CD4-positive, alpha-beta T cell treated with Interleukin-15 for 1 hour (primary cell): Measurements from ENCODE around the gene NAGPA.
"Not testable (repeated sequence)": the region's sequence is repeated elsewhere in the genome, so short reads cannot be mapped to it uniquely, and the experiment has no call there.

Experiments used
- DNase-seq: peaks from one replicate; pipeline ENCODE4 v3.0.0-alpha.2; 2020

NAGPA gene, protein sequence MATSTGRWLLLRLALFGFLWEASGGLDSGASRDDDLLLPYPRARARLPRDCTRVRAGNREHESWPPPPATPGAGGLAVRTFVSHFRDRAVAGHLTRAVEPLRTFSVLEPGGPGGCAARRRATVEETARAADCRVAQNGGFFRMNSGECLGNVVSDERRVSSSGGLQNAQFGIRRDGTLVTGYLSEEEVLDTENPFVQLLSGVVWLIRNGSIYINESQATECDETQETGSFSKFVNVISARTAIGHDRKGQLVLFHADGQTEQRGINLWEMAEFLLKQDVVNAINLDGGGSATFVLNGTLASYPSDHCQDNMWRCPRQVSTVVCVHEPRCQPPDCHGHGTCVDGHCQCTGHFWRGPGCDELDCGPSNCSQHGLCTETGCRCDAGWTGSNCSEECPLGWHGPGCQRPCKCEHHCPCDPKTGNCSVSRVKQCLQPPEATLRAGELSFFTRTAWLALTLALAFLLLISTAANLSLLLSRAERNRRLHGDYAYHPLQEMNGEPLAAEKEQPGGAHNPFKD

DNA sequence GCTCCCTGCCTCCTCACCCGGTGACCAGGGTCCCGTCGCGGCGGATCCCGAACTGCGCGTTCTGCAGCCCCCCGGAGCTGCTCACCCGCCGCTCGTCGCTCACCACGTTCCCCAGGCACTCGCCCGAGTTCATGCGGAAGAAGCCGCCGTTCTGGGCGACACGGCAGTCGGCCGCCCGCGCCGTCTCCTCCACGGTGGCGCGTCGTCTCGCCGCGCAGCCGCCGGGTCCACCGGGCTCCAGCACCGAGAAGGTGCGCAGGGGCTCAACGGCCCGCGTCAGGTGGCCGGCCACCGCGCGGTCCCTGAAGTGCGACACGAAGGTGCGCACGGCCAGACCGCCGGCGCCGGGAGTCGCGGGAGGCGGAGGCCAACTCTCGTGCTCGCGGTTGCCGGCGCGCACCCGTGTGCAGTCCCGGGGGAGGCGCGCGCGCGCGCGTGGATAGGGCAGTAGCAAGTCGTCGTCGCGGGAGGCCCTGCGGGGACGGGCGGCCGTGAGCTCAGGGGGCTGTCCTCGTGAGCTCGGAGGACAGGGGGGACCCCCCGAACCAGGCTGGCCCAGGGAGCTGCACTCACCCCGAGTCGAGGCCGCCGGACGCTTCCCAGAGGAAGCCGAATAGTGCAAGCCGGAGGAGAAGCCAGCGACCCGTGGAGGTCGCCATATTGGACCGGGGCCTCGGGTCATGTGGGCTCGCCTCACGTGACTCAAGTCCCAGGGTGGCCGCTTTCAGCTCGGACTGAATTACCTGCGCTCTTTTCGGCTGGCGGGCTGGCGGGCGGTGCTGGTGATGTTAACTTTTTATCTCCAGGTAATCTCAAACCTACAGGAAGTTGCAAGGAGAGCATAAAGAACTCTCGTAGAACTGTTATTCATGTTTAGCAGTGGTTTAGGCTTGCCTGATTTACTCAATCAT is at the start of gene NAGPA:
NAGPA (minus strand) TSS at position 680 of the 911 bp plus-strand sequence; CDS start at position 659, 21 bp downstream.
- peak; percentile 81 for DNase-seq

DNA sequence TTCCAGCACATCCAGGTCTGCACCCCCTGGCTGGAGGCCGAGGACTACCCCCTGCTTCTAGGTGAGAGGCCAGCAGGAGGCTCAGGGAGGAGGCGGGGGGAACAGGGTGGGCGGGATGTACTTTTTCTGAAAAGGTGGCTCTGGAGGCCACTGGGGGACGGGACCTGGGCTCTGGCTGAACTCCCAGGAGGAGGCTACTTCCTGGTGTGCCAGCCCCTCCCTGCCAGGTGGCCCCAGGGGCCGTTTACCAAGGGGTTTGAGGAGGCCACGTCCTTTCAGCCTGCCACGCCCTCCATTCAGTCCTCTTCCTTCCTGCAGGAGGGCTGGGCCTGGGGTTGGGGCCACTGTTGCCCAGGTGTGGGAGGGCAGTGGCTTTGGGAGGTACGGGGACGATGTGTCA is 47.3 kb upstream of the NAGPA start:
- not testable (repeated sequence) for DNase-seq

DNA sequence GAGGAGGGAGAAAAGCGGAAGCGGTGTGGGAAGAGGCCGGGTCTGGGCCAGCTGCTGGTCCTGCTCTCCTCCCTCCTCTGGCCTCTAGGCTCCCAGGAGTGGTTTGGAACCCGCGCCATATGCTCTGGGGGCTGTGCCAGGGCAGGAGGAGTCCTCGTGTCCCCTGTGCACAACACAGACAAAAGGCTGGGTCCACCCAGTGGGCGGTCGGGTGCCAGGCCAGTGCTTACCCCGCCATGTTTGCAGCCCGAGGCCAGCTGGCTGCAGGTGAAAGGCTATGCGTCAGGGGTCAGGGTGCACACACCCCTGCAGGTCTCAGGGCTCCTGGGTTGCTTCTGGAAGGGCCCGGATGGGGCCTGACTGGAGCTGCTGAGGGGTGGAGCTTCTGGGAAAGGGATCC is 46.7 kb upstream of the NAGPA start:
- DNase-seq, result not testable (repeated sequence)

DNA sequence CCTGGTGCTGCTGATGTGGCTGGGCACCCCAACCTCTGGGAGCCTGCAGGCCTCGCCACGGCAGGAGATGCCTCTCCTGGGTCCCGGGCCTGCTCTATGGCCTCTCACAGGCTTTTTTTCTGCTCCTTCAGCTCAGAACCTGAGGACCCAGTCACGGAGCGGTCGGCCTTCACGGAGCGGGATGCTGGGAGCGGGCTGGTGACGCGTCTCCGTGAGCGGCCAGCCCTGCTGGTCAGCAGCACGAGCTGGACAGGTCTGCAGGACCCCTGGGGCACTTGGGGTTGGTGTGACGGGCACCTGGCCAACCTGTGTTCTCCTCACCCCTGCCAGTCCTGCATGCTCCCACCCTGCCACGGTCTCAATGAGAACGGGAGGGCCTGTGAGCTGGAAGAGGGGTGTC is 44.9 kb upstream of the NAGPA start:
- no peak for DNase-seq

DNA sequence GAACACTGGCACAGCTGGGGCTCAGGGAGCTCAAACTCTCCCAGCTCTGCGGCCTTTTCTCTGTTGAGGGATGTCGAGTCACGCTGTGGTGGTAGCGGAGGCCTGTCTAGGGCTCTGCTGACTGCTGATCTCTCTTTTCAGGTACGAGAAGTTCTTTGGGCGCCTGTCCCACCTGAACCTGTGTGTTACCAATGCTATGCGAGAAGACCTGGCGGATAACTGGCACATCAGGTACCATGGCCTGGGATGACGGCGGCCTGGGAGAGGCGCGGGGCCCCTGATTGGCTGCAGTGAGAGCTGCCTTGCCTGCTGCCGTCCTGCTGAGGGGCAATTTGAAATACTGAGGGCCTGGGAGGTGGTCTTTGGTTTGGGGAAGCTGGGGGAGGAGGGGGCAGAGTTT is 43.6 kb upstream of the NAGPA start:
- no peak for DNase-seq

DNA sequence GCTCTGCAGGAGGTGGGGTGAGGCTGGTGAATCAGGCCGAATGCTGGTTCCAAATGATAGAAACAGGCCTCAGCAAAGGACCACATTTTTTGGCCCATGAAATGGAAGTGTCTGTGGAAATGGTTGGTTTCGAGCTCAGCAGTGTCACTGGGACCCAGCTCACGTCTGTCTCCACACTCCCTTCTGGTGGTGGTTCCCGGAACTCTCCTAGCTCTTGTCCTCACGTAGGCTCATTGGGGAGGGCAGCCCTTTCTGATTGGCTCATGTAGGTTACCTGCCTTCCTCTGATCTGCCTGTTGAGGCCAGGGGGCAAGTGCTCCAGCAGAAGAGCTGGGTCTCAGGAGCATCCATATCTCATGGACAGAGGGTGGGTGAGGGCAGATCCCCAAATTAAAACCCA is 41.9 kb upstream of the NAGPA start:
- DNase-seq, result no peak

DNA sequence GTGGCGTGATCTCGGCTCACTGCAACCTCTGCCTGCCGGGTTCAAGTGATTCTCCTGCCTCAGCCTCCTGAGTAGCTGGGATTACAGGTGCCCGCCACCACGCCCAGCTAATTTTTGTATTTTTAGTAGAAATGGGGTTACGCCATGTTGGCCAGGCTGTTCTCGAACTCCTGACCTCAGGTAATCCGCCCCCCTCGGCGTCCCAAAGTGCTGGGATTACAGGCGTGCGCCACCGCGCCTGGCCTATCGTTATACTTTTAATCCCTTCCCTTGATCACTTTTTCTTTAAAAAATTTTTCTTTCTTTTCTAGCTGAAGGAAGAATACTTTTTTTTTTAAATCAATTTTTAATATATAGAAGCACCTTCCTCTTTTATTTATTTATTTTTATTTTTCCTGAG is 40.0 kb upstream of the NAGPA start:
- not testable (repeated sequence) for DNase-seq

DNA sequence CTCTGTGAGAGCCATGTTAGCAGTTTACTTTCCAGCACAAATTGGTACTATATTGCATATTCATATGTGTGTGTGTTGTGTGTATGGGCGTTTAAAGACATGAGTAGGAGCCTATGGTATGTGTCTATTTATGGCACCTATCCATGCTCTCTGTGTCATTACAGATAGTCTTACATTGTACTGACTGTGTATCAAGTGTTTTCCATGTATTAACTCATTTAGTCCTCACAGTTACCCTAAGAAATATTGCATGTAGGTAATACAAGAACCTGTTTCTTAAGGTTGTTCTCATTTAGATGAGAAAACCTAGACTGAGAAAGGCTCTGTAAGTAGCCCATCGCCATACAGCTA is 39.5 kb upstream of the NAGPA start:
- no peak for DNase-seq

DNA sequence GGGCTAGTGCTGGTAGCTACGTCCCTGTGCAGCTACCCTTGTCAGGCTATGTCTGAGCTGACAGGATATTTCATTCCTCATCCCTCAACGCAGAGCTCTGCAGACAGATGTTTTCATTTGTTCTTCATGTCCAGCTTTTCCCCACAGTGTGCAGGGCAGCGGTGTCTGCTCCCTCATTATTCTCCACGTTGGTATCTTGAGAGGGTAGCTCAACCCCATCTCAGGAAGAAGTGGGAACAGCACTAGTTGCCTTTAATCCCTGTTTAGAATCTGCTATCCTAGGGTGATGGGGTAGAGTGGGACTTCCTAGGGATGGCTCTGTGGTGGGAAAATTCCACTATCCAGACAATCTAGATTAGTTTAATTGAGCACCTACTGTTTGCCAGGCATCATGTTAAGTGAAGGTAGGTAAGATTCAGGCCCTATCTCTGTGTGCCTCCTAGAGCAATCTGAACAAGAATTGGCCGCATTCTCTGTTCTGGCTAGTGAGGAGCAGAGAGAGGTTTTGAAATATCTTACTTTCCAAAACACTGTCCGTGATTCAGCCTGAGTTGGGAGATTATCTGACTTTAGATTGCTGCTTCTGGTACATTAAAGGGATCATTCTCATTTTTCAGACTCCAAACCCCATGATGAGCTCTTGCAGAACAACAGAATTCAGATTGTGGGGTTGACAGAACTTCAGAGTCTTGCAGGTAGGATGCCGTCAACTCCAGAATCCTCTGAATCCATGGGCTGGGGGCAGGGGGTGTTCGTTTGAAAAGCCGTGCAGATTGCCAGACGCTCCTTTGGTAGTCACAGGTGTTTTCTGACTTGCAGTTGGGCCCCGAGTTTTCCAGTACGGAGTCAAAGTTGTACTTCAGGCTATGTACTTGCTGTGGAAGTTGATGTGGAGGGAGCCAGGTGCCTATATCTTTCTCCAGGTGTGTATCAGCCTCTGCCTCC is 38.9 kb upstream of the NAGPA start:
- no peak for DNase-seq

DNA sequence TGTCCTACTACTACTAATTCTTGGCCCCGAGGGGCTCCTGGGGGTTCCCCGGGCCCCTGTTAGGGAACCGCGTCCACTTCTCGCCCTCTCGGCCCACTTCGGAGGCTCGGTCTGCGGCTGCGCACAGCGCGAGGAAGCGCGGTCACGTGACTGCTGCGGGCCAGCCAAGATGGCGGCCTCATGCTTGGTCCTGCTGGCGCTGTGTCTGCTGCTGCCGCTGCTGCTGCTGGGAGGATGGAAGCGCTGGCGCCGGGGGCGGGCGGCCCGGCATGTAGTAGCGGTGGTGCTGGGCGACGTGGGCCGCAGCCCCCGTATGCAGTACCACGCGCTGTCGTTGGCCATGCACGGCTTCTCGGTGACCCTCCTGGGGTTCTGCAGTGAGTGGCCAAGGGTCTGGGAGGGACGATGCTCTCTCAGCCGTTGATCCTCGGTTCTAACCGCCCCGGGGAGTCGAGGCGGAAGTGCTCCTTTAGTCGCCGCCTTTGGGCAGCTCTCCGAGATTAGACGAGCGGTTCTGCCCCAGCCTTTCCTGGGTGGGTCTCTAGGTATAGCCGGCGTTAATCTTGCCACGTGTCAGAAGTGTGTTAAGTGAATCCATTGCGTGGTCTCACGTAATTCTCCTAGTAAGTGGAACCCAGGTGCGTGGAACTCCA is 38.1 kb upstream of the NAGPA start, which contains the start of gene ALG1:
ALG1 (plus strand) TSS at position 163 of the 653 bp plus-strand sequence; CDS start at position 170, 7 bp downstream.
- DNase-seq, result peak; percentile 90

DNA sequence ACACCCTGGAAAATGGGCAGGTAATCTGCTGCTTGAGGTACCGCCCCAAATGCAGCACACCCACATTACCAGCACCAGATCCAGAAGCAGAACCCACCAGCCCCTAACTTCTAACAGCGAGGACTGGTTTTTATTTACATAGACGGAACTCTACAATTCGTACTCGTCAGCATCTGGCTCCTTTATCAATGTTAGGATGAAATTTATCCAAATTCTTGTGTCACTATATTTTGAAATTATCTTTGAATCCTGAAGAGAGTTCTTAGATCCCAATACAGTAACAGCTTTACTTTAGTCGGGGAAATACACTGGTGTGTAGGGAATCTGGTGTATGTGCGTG is 37.6 kb upstream of the NAGPA start:
- no peak for DNase-seq

DNA sequence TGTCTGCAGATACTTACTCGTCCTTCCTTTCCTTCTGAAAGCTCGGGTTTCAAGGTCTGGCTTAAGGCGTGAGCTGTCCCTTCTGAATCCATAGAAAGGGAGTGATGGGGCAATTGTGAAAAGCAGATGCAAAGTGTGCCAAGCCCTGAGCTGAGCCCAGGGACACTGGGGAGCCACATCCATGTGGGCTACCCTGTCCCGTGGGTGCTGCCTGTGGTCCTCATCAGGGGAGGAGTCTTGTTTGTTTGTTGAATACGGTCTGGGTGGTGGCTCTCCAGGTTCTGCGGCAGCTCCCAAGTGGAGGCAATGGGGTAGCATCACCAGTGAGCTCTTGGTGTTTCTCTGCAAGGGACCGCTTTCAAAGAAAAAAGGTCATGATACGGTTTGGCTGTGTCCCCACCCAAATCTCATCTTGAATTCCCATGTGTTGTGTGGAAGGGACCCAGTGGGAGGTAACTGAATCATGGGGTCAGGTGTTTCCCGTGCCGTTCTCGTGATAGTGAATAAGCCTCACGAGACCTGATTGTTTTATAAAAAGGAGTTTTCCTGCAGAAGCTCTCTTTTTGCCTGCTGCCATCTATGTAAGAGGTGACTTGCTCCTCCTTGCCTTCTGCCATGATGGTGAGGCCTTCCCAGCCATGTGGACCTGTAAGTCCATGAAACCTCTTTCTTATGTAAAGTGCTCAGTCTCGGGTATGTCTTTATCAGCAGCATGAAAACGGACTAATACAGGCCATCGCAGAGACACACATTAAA is 36.9 kb upstream of the NAGPA start:
- no peak for DNase-seq

DNA sequence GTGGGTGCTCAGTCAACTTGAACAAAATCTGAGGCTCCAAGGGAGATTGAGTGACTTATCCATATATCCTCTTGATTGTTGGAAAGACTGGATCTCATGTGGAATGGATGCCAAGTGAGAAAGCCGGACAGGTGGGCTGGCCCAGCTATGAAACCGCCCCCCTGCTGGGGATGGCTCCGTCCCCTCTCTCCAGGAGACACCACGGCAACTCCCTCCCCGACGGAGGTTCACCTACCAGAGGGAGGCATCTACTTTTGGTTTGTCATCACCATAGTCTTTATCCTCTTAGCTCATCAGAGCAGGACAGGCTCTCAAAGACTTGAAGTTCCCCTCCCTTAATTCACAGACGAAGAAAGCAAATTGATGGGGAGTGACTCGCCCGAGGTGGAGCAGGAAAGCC is 36.1 kb upstream of the NAGPA start:
- no peak for DNase-seq

DNA sequence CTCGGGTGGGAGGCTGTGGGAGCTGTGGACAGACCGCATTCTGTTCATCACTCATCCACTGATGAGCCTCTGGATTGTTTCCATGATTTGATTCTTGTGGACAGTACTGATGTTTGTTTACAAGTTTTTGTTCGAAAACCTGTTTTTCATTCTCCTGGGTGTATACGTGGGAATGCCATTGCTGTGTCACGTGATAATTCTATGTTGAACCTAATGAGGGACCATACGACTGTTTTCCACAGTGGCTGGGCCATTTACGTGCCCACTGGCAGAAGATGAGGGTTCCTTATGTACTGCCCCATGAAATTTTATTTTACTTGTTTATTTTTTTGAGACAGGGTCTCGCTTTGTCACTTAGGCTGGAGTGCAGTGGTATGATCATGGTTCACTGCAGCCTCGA is 35.3 kb upstream of the NAGPA start:
- DNase-seq, result no peak

DNA sequence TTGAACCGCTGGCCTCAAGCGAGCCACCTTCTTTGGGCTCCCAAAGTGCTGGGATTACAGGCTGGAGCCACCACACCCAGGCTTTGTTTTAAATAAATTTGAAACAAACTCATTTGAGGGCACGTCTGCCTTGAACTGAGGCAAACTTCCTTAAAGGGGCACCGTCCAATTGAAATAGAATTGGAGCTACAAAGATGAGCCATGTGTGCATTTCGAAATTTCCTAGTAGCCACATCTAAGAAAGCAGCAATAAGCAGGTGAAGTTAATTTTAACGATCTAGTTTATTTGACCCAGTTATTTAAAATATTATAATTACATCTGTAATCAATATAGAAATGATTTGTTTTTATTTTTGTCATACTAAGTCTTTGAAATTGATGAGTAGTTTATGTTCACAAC is 32.8 kb upstream of the NAGPA start:
- no peak for DNase-seq

DNA sequence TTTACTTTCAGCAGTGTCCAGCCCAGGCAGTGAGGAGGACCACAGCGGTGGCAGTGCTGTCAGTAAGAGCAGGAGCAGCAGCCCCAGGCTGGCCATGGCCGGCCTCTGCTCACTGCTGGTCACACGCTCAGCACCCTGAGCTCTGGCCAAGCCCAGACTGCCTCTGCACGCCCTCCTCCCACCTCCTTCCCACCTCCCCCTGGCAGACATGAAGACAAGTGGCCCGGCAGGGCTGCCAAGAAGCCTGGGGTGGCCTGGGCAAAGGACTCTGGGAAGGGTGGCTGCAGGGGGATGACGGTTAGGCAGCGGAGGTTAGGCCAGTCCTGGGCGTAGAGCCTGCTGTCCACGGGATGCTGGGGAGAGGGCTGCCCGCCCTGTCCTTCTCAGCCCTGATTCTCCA is 32.1 kb upstream of the NAGPA start, which contains the start of gene C16orf89:
C16orf89 (minus strand) TSS at position 144 of the 400 bp plus-strand sequence; CDS start at position 96, 48 bp downstream.
- no peak for DNase-seq

DNA sequence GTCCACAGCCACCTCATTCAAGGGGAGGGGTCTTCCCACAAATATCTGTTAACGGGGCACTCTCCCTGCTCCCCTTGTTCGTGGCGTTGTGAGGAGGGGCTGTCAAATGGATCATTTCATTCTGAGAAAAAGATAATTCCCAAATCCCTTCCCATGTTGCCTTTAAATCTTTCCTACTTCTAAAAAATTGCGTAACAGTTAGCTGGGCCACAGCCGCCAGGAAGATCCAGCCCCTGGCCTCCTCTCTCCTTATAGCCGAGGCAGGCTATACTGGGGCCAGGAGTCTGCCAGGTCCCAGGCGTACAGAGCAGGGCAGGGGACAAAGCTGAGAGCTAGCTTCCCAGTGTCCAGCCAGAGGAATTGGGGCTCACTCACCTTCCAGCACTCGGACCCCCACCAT is 31.6 kb upstream of the NAGPA start:
- no peak for DNase-seq

DNA sequence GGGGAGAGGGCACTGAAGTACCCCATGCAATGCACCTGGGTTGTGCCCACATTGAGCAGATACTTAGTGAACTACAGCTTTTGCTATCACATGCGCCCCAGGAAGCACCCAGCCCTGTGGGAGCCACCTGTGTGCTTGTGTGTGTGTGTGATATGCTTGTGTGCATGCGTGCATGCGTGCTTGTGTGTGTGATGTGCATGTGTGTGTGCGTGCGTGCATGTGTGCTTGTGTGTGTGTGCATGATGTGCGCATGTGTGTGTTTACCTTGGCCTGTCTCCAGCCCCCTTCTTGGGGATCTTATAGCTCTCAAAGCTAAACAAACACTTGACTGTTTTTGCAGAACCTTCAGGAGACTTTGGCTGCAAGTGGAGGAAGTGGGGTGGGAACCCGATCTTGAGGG is 31.2 kb upstream of the NAGPA start:
- no peak for DNase-seq

DNA sequence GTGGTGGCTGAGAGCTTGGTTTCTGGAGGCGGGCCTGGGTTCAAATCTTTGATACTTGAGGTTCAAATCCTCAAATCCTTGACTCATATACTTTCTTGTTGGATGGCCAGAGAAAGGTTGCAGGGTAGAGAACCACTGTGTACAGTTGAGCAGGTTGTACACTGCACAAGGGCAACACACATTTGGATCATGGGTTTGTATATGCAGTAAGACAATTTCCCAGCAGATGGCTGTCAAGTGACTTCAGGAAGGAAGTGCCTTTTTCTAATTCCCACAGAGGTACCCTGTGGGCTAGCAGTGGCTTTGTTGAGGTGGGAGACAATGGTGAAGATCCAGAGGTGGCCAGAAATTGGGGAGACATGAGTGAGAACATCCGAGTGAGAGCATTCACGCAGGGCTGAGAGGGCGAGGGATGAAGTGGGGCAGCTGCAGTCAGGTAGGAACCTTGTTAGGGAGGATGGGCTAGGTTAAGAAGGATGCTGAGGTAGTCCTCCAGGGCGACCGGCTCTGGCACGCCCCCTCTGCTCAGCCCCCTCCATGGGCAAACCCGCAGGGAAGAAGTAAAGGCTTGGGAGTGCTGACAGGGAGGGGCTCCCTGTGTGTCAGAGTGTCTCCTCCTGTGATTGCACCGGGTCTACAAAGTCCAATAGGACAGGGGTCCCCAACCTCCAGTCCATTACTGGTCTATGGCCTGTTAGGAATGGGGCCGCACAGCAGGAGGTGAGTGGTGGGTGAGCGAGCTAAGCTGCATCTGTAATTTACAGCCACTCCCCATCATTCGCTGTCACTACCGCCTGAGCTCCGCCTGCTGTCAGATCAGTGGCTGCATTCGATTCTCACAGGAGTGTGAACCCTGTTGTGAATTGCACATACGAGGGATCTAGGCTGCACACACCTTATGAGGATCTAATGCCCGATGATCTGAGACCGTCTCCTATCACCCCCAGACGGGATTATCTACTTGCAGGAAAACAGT is 29.3 kb upstream of the NAGPA start:
- no peak for DNase-seq

DNA sequence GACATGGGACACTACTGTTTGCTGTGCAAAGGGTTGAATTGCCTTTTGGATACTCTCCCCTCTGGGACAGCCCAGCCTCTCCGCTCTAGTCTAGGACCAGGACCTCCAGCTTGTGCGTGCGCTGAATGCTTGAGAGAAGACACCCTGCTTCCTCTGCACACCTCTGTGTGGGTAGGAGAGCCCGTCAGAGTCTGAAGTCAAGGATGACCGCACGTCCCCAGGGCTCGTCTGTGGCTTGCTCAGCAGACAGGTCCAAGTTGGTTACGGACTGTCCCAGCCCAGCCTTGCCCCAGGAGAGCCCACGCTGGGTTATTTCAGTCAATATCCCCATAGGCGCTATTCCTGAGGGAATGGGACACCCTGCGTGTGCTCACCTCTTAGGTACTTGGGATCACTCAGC is 28.3 kb upstream of the NAGPA start:
- no peak for DNase-seq
